Caki2 (cell line): ENCODE results near the gene CLEC18C. TPM values are rescaled to one million over a fixed set of nuclear protein-coding genes. Genes with fewer than 3 reads are reported as not detected.
"Not testable (repeated sequence)": the region's sequence is repeated elsewhere in the genome, so short reads cannot be mapped to it uniquely, and the experiment has no call there.

ENCODE experiments used
- DNase-seq: peaks from one replicate; pipeline ENCODE4 v3.0.0-alpha.2; 2015; ENCODE audit warnings: low read depth
- in situ Hi-C: cut with HindIII; loops from 2 replicates; pipeline ENCODE4 v1.10.0; 2016; ENCODE audit warnings: low sequenced_read_pairs, low pct_unique_long_range_greater_than_20kb, mixed read lengths
- total RNA-seq: library from RNA; depleted of rRNA; stranded (reverse); fragments of >200 nt; shearing (Covaris generic); gene quantifications from 2 replicates; pipeline ENCODE4 v1.2.3, GENCODE V29; 2014; ENCODE audit warnings: low replicate concordance; rRNA removed

Gene CLEC18C
- not detected in 2 replicates for total RNA-seq

DNA sequence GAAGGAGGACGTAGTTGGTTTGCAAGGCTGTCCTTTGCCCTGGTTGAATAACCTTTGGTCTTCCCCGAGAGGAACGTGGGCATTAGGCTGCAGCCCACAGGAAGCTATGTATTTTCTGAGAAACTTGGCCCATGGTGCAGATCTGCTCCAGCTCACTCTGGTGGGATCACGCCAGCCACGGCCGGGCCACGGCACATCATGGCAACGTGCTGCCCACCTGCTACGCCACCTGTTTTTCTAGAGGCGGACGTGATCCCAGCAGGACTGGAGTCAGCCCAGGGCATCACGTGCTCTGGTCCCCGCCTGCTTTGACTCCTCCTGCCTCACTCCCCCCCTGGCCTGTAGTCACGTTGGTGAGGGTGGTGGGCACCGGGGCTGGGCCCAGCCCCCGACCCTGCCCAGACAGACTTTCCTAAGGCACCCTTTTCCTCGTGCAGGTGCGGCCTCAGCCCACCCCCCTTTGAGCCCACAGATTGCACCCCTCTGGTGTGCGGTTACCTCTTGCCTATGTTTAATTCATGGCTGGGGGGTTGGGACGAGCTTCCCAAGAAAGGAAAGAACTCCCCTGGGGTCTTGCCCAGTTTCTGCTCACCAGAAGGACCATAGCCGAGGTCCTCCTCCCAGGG is at the start of gene CLEC18C:
Gene CLEC18C, plus strand, starts transcription at position 576 of the 626 bp plus-strand sequence. CDS start 492 bp downstream, outside the sequence.
- in situ Hi-C loops, DNase-seq: not testable (repeated sequence)

- in situ Hi-C loops = not testable (repeated sequence)
Measured at GRCh38 chr16:70123822-70124221, 49.8 kb upstream of the CLEC18C start.

DNA sequence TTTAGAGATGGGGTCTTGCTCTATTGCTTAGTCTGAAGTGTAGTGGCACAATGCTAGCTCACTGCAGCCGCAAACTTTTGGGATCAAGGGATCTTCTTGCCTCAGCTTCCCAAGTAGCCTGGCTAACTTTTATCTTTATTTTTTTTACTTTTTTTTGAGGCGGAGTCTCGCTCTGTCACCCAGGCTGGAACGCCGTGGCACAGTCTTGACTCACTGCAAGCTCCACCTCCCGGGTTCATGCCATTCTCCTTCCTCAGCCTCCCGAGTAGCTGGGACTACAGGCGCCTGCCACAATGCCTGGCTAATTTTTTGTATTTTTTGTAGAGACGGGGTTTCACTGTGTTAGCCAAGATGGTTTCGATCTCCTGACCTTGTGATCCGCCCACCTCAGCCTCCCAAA is 47.4 kb upstream of the CLEC18C start:
- DNase-seq, in situ Hi-C loops: not testable (repeated sequence)

More at GRCh38 chr16:70123822-70124221, 49.8 kb upstream of the CLEC18C start:
- DNase-seq = not testable (repeated sequence)

DNA sequence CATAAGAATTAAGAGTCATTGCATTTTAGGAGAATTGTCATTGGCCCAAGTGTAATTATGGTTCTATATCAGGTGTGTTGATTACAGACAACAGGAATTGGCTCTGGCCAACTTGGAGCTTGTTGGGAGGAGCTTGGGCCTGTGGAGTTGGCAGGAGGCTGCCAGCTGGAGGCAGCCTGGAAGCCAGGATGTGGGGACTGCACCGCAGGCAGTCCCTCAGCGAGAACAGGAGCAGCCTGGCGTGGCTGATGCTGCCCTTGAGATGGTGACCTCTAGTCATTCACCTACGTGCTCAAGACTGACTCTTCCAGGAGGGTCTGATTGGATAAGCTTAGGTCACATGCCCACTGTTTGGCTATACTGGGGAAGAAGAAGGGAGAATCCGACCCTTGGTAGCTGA is 45.9 kb upstream of the CLEC18C start:
- in situ Hi-C loops, DNase-seq: not testable (repeated sequence)

GRCh38 chr16:70128844-70129243 is 44.7 kb upstream of the CLEC18C start:
- in situ Hi-C loops = not testable (repeated sequence)

GRCh38 chr16:70135796-70136195 is 37.8 kb upstream of the CLEC18C start:
- DNase-seq, in situ Hi-C loops: not testable (repeated sequence)

More at GRCh38 chr16:70128844-70129243, 44.7 kb upstream of the CLEC18C start:
- DNase-seq = not testable (repeated sequence)

- in situ Hi-C loops, DNase-seq: not testable (repeated sequence)
Measured at GRCh38 chr16:70136595-70136994, 37.0 kb upstream of the CLEC18C start.

GRCh38 chr16:70142739-70143138 is 30.8 kb upstream of the CLEC18C start:
- in situ Hi-C loops = not testable (repeated sequence)

GRCh38 chr16:70143231-70143895 is 30.2 kb upstream of the CLEC18C start:
- DNase-seq, in situ Hi-C loops: not testable (repeated sequence)

More at GRCh38 chr16:70142739-70143138, 30.8 kb upstream of the CLEC18C start:
- not testable (repeated sequence) for DNase-seq

- in situ Hi-C loops = not testable (repeated sequence)
Measured at GRCh38 chr16:70147853-70148252, 25.7 kb upstream of the CLEC18C start.

GRCh38 chr16:70148453-70148852 is 25.1 kb upstream of the CLEC18C start:
- in situ Hi-C loops, DNase-seq: not testable (repeated sequence)

More at GRCh38 chr16:70147853-70148252, 25.7 kb upstream of the CLEC18C start:
- not testable (repeated sequence) for DNase-seq

DNA sequence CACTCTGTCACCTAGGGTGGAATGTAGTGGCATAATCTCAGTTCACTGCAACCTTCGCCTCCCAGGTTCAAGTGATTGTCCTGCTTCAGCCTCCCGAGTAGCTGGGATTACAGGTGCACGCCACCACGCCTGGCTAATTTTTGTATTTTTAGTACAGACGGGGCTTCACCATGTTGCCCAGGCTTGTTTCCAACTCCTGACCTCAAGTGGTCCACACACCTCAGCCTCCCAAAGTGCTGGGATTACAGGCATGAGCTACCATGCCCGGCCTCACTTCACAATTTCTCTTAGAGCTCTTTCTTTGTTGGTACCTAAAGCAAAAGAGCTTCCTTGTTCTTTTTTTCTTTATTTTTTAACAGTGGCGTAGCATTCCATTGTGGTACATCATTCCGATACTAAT is 24.3 kb upstream of the CLEC18C start:
- DNase-seq, in situ Hi-C loops: not testable (repeated sequence)

DNA sequence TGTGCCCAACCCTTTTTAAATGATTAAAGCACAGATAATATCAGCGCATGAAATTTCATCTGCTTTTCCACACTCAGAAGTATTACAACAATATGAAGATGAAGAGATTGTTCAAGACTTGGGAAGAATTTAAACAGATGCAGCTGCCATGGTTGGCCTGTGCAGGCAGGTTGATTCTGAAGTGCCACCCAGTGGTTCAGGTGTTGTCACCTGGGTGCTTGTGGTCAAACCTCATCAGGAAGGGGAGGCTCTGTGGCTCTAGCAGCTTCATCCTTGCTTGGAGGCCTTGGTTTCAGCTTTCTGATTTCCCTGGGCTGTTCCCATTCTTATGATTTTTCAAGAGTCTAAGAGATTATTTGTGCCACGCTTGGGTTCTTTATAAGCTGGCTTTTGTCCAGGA is 22.2 kb upstream of the CLEC18C start:
- in situ Hi-C loops = no loop called here
- no peak for DNase-seq

- no peak for DNase-seq
- in situ Hi-C loops = no loop called here
Measured at GRCh38 chr16:70151941-70152509, 21.6 kb upstream of the CLEC18C start.

DNA sequence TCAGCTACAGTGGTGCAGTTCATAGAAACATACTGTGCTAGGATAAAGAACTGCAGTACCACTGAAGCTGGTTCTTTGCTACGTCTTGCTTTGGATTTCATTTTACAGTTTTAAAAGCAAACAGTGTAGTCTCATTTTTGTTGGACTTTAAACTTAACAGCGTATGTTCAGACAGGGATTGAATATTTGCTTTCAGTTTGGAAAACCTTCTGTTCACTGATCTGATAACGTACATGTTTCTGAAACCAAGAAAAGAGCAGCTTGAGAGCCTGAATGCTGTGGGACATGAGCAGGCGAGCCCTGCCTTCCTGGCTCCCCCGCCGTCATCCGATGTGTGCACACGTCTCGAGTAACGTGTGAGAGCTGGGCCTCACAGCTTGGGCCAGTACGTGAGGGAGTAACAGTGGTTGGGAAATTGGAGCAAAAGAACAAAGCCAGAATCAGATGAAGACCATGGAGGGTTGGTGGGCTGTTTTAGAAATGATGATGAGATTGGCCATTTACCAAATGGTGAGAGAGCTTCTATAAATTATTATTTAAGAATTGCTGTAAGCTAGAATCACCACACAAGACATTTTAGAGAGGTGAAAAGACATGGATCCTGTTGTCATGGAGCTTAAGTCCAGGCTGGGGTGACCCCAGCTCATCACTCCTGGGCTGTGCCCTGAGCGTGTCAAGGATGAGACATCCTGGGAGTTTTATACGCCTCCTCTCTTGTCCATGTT is 20.8 kb upstream of the CLEC18C start:
- DNase-seq = no peak
- in situ Hi-C loops = no loop called here

DNA sequence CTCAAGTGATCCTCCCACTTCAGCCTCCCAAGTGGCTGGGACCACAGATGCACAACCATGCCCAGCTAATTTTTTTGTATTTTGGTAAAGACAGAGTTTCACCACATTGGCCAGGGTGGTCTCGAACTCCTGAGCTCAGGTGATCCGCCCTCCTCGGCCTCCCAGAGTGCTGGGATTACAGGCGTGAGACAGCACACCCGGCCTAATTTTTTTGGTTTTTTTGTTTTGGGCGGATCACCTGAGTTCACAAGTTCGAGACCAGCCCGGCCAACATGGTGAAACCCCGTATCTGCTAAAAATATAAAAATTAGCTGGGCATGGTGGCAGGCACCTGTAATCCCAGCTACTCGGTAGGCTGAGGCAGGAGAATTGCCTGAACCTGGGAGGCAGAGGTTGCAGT is 18.9 kb upstream of the CLEC18C start:
- DNase-seq, in situ Hi-C loops: not testable (repeated sequence)

DNA sequence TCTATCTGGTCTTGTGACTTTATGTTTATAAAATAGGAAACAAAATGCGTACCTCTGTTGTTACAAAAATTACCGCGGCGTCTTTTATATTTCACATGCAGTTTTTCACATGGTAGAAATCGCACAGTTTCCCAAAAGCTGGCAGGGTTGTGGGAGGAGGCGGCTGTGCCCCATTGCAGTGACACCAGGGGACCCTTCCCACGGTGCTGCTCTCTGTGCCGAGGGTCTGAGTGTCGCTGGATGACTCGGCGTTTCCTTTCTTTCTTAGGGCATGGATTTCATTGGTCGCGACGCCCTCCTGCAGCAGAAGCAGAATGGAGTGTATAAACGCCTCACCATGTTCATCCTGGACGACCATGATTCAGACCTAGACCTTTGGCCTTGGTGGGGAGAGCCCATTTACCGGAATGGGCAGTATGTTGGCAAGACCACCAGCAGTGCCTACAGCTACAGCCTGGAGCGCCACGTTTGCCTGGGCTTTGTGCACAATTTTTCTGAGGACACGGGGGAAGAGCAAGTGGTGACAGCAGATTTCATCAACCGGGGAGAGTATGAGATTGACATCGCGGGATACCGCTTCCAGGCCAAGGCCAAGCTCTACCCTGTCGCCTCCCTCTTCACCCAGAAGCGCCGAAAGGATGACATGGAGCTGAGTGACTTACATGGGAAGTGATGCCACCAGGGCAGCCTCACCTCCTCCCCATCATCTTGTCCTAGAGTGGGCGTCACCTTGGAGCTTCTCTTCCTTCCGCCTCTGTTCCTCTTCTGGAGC is 17.2 kb upstream of the CLEC18C start:
- in situ Hi-C loops = no loop called here
- no peak for DNase-seq

GRCh38 chr16:70157105-70157476 is 16.5 kb upstream of the CLEC18C start:
- in situ Hi-C loops = no loop called here
- DNase-seq = no peak
